Activated CD8-positive, alpha-beta memory T cell treated with anti-CD3 and anti-CD28 coated beads for 24 hours (primary cell): ENCODE results near the gene ALPK1.
"Not testable (repeated sequence)": the region's sequence is repeated elsewhere in the genome, so short reads cannot be mapped to it uniquely, and the experiment has no call there.

ENCODE experiments used
- DNase-seq: peaks from one replicate; pipeline ENCODE4 v3.0.0-alpha.2; 2020

ALPK1 gene

GRCh38 chr4:112284662-112285411, 12.3 kb upstream of the ALPK1 start:
- DNase-seq = no peak

GRCh38 chr4:112287258-112287989, 9.7 kb upstream of the ALPK1 start:
- no peak for DNase-seq

GRCh38 chr4:112288455-112288854, 8.7 kb upstream of the ALPK1 start:
- DNase-seq = no peak

GRCh38 chr4:112289407-112290253, 7.5 kb upstream of the ALPK1 start:
- no peak for DNase-seq

DNA sequence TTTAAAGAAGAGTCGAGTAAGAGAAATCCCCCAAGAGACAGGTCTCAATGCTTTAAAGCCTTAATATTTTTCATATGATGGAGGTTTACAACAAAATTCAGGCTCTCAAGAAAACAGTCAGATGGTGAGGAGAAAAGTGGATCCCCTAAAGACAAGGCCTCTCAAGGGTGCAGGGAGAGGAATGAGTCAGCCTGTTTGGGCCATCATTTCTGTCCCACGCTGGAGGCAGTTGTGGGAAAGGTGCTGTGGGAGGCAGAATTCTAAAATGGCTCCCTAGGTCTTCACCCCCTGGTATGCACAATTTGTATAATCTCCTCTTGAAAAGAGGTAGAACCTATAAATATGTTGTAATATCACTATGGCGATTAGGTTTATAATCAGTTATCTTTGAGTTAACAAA, 6.8 kb upstream of the ALPK1 start:
- no peak for DNase-seq

DNA sequence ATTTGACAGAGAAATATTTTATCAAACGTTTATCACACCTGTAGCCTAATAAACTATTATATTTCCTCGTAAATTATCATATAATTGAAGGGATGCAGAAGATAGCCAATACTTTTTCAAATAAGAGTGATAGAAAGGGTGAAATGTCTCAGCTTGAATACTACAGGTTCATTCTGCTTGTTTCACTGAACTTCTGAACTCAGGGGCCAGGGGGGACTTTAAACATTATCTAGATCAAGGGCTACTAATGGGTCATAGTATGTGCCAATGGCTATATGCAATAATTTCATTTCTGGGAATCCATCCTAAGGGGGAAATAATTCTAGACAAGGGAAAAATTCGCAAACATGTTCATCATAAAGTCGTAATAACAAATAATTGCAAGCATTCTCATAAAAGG, 2.6 kb downstream of the ALPK1 start:
- no peak for DNase-seq

- DNase-seq = no peak
Measured at GRCh38 chr4:112302320-112303274, 5.4 kb downstream of the ALPK1 start.

DNA sequence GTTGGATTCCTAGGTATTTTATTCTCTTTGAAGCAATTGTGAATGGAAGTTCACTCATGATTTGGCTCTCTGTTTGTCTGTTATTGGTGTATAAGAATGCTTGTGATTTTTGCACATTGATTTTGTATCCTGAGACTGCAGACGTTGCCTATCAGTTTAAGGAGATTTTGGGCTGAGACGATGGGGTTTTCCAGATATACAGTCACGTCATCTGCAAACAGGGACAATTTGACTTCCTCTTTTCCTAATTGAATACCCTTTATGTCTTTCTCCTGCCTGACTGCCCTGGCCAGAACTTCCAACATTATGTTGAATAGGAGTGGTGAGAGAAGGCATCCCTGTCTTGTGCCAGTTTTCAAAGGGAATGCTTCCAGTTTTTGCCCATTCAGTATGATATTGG, 8.3 kb downstream of the ALPK1 start:
- not testable (repeated sequence) for DNase-seq

DNA sequence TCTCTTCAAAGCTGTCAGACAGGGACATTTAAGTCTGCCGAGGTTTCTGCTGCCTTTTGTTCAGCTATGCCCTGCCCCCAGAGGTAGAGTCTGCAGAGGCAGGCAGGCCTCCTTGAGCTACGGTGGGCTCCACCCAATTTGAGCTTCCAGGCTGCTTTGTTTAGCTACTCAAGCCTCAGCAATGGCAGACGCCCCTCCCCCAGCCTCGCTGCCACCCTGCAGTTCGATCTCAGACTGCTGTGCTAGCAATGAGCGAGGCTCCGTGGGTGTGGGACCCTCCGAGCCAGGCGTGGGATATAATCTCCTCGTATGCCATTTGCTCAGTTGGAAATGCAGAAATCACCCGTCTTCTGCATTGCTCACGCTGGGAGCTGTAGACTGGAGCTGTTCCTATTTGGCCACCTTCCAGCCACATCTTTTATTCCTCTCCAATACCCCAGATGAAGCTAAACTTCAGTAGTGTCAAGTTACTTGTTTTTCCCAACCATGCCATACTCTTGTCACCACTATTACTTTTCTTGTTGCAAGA, 12.2 kb downstream of the ALPK1 start:
- peak; percentile 68 for DNase-seq

DNA sequence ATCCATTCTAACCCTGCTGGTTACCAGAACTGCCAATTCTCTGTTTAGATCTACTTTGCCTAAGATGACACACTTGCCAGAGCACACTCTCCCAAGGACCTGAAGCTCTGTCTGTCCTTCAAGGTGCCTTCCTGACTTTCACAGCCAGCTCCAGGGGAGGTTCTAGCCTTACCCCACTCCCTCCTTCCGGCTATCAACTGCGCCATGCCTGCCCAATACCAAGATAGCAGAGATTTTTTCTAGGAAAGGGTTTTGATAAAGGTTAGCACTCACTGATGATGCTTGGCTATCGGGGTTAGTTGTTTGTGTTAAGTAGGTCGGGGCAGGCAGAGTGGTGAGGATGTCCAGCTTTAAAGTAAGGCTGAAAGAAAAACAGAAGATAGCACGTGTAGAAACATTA, 14.3 kb downstream of the ALPK1 start:
- no peak for DNase-seq

DNA sequence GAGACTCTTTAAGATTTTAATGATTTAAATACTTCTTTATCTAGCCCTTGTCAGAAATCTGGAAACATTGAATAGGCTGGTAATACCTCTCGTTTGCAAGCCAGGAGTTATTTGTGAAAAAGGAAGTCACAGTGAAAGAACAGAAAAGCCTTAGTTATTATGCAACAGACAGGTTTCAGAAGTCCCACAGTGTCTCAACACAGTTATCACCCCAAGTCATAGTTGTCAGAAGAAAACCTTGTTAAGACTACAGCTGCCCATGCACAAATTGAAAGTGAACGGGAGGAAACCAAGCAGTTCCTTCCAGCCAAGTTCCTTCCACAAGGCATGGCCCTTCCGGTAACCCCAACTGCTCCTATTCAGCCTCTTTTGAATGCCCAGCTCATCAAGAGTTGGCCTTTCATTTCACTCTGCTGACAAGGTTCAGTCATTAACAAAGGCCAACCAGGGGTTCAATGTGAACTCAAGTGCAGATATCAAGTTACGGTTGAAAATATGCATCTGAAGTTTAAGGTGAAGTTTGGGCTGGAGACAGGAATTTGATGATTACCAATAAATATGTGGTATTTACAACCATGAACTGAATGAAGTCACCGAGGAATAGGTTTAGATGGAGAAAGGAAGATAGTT, 15.6 kb downstream of the ALPK1 start:
- no peak for DNase-seq

GRCh38 chr4:112315446-112315845, 18.3 kb downstream of the ALPK1 start:
- DNase-seq = no peak

DNA sequence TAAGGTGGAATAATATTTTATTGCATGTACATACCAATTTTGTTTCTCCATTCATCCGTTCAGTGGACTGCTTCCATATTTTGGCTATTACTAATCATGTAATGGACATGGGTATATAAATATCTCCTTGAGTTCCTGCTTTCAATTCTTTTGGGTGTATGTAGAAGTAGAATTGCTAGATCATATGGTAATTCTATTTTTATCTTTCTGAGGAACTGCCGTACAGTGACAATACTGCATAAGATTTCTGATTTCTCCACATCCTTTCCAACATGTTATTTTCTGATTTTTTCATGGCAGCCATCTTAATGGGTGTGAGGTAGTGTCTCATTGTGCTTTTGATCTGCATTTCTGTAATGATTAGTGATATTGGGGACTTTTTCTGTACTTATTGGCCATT, 19.2 kb downstream of the ALPK1 start:
- no peak for DNase-seq

DNA sequence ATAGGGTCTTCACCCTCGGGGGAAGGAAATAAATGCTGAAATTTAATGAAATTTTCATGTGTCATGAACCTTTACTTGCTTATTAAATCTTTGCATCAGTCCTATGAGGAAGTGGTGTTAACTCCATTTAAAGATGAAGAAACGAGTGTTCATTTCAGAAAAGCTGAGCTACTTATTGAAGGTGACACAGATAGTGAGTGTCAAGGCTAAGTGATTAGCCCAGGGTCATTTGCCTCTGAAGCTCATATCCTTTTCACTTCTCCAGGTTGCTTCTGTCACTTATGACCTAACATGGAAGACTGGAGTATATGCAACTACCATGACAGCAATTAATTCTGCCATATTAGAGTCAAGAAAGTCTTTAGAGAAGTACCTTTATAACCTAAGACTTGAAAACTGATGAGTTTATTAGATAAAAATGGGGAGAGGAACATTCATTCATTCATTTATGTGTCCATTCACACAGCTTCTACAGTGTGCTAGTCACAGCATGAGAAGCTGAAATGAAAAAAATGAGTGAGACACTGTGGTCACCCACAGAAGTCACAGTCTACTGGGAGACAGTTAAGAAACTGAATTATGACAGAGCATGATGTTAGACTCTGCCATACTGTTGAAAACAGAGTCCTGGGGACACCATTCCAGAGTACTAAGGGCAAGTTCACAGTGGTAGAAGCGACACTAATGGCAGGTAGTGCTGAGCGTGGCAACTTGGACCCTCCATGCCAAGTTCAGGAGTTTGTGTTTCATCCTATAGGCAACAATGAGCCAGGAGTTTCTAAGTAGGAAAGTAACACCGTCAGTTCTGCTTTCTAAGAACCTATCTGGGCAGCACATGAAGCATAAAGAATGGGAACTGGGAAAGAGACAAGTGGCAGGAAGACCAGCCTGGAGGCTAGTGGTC, 21.3 kb downstream of the ALPK1 start:
- no peak for DNase-seq

DNA sequence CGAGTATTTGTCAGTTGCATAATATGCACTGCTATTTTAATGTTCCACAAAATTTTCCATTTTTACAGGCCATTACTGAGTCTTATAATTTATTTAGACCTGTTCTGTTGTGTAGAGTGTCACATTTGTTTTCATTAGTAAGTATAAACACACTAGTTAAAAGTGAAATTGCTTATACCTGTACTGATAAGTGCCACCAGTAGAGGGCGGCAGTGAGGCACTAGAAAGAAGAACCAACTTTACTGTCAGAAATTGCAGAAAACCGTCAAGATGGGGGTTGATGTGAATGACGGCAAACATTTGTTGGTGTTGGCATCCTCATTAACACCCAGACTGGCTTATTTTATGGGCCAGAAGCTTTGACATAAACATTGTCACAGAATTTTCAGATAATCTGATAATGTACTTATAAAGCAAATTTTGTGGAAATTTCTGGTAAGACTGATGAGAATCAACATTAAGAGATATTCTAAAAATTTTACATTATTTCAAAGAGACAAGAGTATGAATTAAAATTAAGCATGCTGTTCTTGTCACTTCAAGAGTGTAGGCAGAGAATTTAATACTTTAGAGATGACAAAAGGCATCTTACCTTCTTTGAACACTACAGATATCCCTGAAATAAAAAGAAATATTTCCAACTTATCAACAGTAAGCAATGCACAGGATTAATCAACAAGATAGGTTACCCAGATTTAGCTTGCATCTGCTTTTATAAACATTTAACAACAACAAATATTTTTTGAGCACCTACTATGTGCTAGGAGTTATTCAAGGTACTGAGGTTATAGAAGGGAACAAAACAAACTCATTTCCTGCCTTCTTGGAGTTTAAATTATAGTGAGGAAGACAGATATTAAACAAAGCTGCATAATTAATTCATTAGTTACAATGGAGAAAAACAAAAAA, 24.9 kb downstream of the ALPK1 start:
- DNase-seq = peak; percentile 87

- no peak for DNase-seq
Measured at GRCh38 chr4:112322866-112323265, 25.7 kb downstream of the ALPK1 start.

- no peak for DNase-seq
Measured at GRCh38 chr4:112325530-112325929, 28.4 kb downstream of the ALPK1 start.

- no peak for DNase-seq
Measured at GRCh38 chr4:112327965-112328733, 31.0 kb downstream of the ALPK1 start.

GRCh38 chr4:112328734-112329130, 31.6 kb downstream of the ALPK1 start:
- DNase-seq = no peak
